Right lobe of liver (tissue), 4 donors: ENCODE measurements around the gene LRP5.

Experiments used
- POLR2A ChIP-seq: fragments of 450-650 bp; IDR thresholded peaks from one replicate; pipeline ENCODE4 v1.6.1; 2017; ENCODE audit warnings: antibody characterized with exemption, mild to moderate bottlenecking
- TF ChIP-seq, protein P1 (sequence below), 4 donors: fragments of 200-600 bp in 3 of 4; fragments of 450-650 bp in 1 of 4; IDR thresholded peaks; one replicate each; pipeline versions ENCODE4 v1.5.1 to v1.8.0; 2016 to 2022; ENCODE audit warnings: antibody characterized with exemption in 4 of 4, mild to moderate bottlenecking in 2 of 4
- donor health status: DM: no; HTN: no; CAD: no.
- donor health status: DM: no; HTN: no; CAD: no.
- donor health status: DM: no; HTN: yes; CAD: no.

DNA sequence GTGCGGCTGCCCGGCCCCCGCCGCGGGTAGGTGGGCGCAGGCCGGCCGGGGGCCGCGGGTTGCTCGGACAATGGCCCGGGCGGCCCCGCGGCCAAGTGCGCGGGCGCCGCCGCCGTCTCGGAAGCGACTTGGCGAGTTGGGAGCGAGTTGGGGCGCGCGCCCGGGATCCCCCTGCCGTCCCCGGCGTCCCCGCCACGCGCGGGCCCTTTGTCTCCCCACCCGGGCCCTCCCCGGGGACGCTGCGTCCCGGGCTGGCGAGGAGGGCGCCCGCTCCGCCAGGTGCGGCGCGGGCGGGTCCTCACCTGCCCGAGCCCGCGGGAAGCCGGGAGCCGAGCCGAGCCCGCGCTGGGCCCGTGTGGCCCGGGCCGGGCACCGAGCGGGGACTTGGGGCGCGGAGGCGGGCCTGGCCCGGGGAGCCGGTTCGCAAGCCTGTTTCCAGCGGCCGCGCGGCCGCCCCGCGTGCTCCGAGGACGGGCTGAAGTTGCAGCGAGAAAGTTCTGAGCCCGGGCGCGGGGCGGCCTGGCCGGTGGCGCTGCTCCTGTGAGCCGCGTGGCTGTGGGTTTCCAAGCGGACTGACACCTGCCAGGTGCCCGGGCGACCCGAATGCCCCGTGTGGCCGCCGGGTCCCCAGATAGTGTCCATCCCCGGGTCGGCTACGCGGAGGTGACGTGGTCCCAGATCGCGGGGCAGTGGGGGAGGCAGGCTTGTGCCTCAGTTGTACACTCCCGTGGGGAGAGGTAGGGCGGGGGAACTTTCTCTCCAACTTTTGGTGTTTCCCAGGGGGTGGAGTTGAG lies 586 bp downstream of the LRP5 start:
- TF ChIP-seq, protein P1, sequence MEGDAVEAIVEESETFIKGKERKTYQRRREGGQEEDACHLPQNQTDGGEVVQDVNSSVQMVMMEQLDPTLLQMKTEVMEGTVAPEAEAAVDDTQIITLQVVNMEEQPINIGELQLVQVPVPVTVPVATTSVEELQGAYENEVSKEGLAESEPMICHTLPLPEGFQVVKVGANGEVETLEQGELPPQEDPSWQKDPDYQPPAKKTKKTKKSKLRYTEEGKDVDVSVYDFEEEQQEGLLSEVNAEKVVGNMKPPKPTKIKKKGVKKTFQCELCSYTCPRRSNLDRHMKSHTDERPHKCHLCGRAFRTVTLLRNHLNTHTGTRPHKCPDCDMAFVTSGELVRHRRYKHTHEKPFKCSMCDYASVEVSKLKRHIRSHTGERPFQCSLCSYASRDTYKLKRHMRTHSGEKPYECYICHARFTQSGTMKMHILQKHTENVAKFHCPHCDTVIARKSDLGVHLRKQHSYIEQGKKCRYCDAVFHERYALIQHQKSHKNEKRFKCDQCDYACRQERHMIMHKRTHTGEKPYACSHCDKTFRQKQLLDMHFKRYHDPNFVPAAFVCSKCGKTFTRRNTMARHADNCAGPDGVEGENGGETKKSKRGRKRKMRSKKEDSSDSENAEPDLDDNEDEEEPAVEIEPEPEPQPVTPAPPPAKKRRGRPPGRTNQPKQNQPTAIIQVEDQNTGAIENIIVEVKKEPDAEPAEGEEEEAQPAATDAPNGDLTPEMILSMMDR (IDR thresholded peaks at IDR 0.05) = no peak
- peak; percentile 13 for TF ChIP-seq POLR2A
